K562 (cell line): ENCODE results near the gene CLDN2. TPM values are rescaled to one million over a fixed set of nuclear protein-coding genes. Genes with fewer than 3 reads are reported as not detected.

Source experiments
- POLR2B ChIP-seq: fragments of 450-650 bp; IDR thresholded peaks from 2 replicates; pipeline ENCODE4 v1.6.1; 2018; ENCODE audit warnings: low read depth; ENCODE audit not compliant: partially characterized antibody
- SETDB1 ChIP-seq: IDR thresholded peaks from one replicate; pipeline ENCODE4 v1.6.1; 2012; ENCODE audit warnings: low read length, control low read depth, inconsistent platforms
- SMAD4 ChIP-seq: fragments of 250-450 bp; sonication (Bioruptor Pico); conservative IDR thresholded peaks from 2 replicates; pipeline ENCODE4 v1.8.0; 2021; ENCODE audit warnings: inconsistent platforms, mild to moderate bottlenecking, moderate library complexity
- ZKSCAN3 ChIP-seq: fragments of 250-450 bp; sonication (Bioruptor Pico); IDR thresholded peaks from 2 replicates; pipeline ENCODE4 v1.4.0; 2020
- ZNF57 ChIP-seq: fragments of 450-650 bp; formaldehyde crosslinking; IDR thresholded peaks from 2 replicates; pipeline ENCODE4 v1.4.0; 2020; ENCODE audit warnings: mild to moderate bottlenecking, moderate library complexity
- ZNF583 ChIP-seq: fragments of 250-450 bp; sonication (Bioruptor Pico); IDR thresholded peaks from 2 replicates; pipeline ENCODE4 v1.4.0; 2020
- polyA plus RNA-seq, 8 experiments: library from polyadenylated mRNA; depleted of rRNA in 4 of 8; stranded (reverse) in 5 of 8; unstranded in 3 of 8; fragments of >200 nt; fragmentation: Nextera tagmentation in 2 of 8; fragmentation: Illumina TruSeq in 1 of 8; extraction: Ambion mirVana in 2 of 8; extraction: Trizol in 1 of 8; gene quantifications; 2 replicates each; pipeline versions ENCODE4 v1.2.1 to v1.2.3, GENCODE V29; 2011 to 2014; ENCODE audit warnings: inconsistent platforms in 1 of 8, missing spikeins in 1 of 8
- total RNA-seq, 7 experiments: library from RNA; depleted of rRNA in 6 of 7; stranded (reverse); fragments of >200 nt in 6 of 7; fragmentation: Illumina TruSeq in 2 of 7; extraction: Trizol in 2 of 7; gene quantifications; 2 replicates each; pipeline versions ENCODE4 v1.2.1 to v1.2.3, GENCODE V29; 2011 to 2021; ENCODE audit warnings: low replicate concordance in 1 of 7
- TF ChIP-seq, protein P1 (sequence below), 2 experiments: fragments of 450-650 bp in 1 of 2; IDR thresholded peaks; 2 replicates each; pipeline ENCODE4 v1.6.1; 2011 to 2017; ENCODE audit warnings: low read depth in 2 of 2, antibody characterized with exemption in 1 of 2, borderline replicate concordance in 1 of 2, low read length in 1 of 2, mild to moderate bottlenecking in 1 of 2, mixed read lengths in 1 of 2; ENCODE audit not compliant: control insufficient read depth in 1 of 2
- TF ChIP-seq, protein P2 (sequence below): fragments of 200-600 bp; sonication (generic); IDR thresholded peaks from one replicate; pipeline ENCODE4 v1.6.1; 2012; ENCODE audit warnings: mild to moderate bottlenecking, low read depth, low read length, inconsistent platforms

Gene CLDN2
- total and polyA plus RNA-seq, 9 of the 15 experiments (the other 6 are each of a cell fraction or from before 2014, with no cell fraction given), result not detected

DNA sequence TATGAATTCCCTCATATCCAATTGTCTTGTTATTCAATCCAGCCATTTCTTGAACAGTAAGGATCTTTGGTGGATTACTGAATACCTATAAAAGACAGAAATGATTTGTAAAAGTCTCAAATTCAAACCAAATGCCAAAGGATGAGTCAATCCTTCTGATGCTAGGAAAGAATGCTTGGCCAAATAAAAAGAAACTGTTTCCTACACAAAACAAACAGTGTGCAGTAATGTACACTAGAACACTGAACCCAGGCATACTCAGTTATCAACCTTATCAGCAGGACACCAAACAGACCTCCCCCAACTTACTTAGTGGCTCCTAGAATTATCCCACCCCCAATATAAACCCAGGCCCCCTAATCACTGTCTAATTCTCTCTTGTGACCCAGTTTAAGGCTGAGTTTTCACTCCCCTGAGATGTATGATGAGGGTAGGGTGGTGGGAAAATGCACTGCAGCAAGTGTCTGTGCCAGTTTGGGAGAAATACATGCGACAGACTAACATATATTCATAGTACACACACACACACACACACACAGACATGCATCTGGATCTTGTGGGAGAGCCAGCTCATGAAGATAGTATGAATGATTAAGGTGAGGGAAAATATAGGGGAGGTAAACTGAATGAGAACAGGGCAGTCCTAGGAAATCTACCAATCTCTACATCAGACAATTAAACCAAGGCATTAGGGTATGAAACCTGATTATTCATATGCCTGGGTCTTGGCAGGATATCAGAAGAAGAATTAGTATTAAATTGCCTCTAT lies 35.0 kb downstream of the CLDN2 start (continued):
- TF ChIP-seq, protein P1, sequence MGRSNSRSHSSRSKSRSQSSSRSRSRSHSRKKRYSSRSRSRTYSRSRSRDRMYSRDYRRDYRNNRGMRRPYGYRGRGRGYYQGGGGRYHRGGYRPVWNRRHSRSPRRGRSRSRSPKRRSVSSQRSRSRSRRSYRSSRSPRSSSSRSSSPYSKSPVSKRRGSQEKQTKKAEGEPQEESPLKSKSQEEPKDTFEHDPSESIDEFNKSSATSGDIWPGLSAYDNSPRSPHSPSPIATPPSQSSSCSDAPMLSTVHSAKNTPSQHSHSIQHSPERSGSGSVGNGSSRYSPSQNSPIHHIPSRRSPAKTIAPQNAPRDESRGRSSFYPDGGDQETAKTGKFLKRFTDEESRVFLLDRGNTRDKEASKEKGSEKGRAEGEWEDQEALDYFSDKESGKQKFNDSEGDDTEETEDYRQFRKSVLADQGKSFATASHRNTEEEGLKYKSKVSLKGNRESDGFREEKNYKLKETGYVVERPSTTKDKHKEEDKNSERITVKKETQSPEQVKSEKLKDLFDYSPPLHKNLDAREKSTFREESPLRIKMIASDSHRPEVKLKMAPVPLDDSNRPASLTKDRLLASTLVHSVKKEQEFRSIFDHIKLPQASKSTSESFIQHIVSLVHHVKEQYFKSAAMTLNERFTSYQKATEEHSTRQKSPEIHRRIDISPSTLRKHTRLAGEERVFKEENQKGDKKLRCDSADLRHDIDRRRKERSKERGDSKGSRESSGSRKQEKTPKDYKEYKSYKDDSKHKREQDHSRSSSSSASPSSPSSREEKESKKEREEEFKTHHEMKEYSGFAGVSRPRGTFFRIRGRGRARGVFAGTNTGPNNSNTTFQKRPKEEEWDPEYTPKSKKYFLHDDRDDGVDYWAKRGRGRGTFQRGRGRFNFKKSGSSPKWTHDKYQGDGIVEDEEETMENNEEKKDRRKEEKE (IDR thresholded peaks at IDR 0.05; ENCODE audit: borderline replicate concordance in 1 of 2, control insufficient read depth in 1 of 2, low read depth in 2 of 2, low read length in 1 of 2), result no peak
- TF ChIP-seq ZKSCAN3 (CRISPR knock-in tag) (no peak), ZNF57 (CRISPR knock-in tag) (no peak), POLR2B (no peak), SETDB1 (no peak), ZNF583 (no peak), SMAD4 (CRISPR knock-in tag) (no peak)
- TF ChIP-seq, protein P2, sequence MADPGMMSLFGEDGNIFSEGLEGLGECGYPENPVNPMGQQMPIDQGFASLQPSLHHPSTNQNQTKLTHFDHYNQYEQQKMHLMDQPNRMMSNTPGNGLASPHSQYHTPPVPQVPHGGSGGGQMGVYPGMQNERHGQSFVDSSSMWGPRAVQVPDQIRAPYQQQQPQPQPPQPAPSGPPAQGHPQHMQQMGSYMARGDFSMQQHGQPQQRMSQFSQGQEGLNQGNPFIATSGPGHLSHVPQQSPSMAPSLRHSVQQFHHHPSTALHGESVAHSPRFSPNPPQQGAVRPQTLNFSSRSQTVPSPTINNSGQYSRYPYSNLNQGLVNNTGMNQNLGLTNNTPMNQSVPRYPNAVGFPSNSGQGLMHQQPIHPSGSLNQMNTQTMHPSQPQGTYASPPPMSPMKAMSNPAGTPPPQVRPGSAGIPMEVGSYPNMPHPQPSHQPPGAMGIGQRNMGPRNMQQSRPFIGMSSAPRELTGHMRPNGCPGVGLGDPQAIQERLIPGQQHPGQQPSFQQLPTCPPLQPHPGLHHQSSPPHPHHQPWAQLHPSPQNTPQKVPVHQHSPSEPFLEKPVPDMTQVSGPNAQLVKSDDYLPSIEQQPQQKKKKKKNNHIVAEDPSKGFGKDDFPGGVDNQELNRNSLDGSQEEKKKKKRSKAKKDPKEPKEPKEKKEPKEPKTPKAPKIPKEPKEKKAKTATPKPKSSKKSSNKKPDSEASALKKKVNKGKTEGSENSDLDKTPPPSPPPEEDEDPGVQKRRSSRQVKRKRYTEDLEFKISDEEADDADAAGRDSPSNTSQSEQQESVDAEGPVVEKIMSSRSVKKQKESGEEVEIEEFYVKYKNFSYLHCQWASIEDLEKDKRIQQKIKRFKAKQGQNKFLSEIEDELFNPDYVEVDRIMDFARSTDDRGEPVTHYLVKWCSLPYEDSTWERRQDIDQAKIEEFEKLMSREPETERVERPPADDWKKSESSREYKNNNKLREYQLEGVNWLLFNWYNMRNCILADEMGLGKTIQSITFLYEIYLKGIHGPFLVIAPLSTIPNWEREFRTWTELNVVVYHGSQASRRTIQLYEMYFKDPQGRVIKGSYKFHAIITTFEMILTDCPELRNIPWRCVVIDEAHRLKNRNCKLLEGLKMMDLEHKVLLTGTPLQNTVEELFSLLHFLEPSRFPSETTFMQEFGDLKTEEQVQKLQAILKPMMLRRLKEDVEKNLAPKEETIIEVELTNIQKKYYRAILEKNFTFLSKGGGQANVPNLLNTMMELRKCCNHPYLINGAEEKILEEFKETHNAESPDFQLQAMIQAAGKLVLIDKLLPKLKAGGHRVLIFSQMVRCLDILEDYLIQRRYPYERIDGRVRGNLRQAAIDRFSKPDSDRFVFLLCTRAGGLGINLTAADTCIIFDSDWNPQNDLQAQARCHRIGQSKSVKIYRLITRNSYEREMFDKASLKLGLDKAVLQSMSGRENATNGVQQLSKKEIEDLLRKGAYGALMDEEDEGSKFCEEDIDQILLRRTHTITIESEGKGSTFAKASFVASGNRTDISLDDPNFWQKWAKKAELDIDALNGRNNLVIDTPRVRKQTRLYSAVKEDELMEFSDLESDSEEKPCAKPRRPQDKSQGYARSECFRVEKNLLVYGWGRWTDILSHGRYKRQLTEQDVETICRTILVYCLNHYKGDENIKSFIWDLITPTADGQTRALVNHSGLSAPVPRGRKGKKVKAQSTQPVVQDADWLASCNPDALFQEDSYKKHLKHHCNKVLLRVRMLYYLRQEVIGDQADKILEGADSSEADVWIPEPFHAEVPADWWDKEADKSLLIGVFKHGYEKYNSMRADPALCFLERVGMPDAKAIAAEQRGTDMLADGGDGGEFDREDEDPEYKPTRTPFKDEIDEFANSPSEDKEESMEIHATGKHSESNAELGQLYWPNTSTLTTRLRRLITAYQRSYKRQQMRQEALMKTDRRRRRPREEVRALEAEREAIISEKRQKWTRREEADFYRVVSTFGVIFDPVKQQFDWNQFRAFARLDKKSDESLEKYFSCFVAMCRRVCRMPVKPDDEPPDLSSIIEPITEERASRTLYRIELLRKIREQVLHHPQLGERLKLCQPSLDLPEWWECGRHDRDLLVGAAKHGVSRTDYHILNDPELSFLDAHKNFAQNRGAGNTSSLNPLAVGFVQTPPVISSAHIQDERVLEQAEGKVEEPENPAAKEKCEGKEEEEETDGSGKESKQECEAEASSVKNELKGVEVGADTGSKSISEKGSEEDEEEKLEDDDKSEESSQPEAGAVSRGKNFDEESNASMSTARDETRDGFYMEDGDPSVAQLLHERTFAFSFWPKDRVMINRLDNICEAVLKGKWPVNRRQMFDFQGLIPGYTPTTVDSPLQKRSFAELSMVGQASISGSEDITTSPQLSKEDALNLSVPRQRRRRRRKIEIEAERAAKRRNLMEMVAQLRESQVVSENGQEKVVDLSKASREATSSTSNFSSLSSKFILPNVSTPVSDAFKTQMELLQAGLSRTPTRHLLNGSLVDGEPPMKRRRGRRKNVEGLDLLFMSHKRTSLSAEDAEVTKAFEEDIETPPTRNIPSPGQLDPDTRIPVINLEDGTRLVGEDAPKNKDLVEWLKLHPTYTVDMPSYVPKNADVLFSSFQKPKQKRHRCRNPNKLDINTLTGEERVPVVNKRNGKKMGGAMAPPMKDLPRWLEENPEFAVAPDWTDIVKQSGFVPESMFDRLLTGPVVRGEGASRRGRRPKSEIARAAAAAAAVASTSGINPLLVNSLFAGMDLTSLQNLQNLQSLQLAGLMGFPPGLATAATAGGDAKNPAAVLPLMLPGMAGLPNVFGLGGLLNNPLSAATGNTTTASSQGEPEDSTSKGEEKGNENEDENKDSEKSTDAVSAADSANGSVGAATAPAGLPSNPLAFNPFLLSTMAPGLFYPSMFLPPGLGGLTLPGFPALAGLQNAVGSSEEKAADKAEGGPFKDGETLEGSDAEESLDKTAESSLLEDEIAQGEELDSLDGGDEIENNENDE, result no peak
